H1 (cell line): ENCODE results near the gene OSCP1. TPM values are rescaled to one million over a fixed set of nuclear protein-coding genes. Genes with fewer than 3 reads are reported as not detected.

Source experiments
- CTCF ChIA-PET: fragments of 300-600 bp; sonication (Branson Sonifier 250); formaldehyde crosslinking; loops from one replicate; lab custom pipeline; 2021; ENCODE audit not compliant: partially characterized antibody; lab: Charles Lee
- POLR2A ChIA-PET: fragments of 300-600 bp; sonication (Branson Sonifier 250); formaldehyde crosslinking; loops from one replicate; lab custom pipeline; 2021; ENCODE audit warnings: inconsistent platforms; ENCODE audit not compliant: partially characterized antibody; lab: Charles Lee
- DNase-seq, 2 experiments: peaks; one replicate each; pipeline versions ENCODE4 v3.0.0 to v3.0.0-alpha.2; 2010 to 2022; ENCODE audit warnings: low spot score in 2 of 2, low read depth in 1 of 2, mixed read lengths in 1 of 2
- FAIRE-seq: peaks from 2 replicates; lab custom pipeline; 2011; peaks lifted over from hg19 to GRCh38; lab: Jason Lieb, UNC
- H2AFZ ChIP-seq: 2 replicates; pipeline ENCODE4 v1.8.1; 2012; ENCODE audit warnings: low read length, inconsistent platforms
- H2AK5ac ChIP-seq: 2 replicates; pipeline ENCODE4 v1.6.1; 2013; ENCODE audit warnings: low read depth, low read length
- H2BK120ac ChIP-seq: replicated peaks from 2 replicates; pipeline ENCODE3; 2013; ENCODE audit warnings: low read depth, low read length, inconsistent platforms
- H2BK12ac ChIP-seq: 2 replicates; pipeline ENCODE4 v1.6.1; 2013; ENCODE audit warnings: low read depth, low read length
- H2BK15ac ChIP-seq: 2 replicates; pipeline ENCODE4 v1.6.1; 2013; ENCODE audit warnings: low read length
- H2BK20ac ChIP-seq: 2 replicates; pipeline ENCODE4 v1.6.1; 2013; ENCODE audit warnings: low read length
- H2BK5ac ChIP-seq: 2 replicates; pipeline ENCODE4 v1.6.1; 2013; ENCODE audit warnings: low read depth, low read length
- H3K14ac ChIP-seq: 2 replicates; pipeline ENCODE4 v1.6.1; 2013; ENCODE audit warnings: inconsistent platforms; ENCODE audit not compliant: insufficient read length
- H3K18ac ChIP-seq: 2 replicates; pipeline ENCODE4 v1.6.1; 2013; ENCODE audit warnings: low read length; ENCODE audit errors: extremely low read depth
- H3K23ac ChIP-seq: 2 replicates; pipeline ENCODE4 v1.6.1; 2013; ENCODE audit warnings: inconsistent platforms; ENCODE audit not compliant: insufficient read length
- H3K23me2 ChIP-seq: 2 replicates; pipeline ENCODE4 v1.6.1; 2013; ENCODE audit warnings: low read depth, low read length
- H3K27ac ChIP-seq: 2 replicates; pipeline ENCODE4 v1.6.1; 2011; ENCODE audit warnings: low read depth, low read length, inconsistent platforms
- H3K27me3 ChIP-seq, 4 experiments: replicated peaks in 1 of 4; 1 replicate in 1 of 4; 2 replicates in 3 of 4; pipeline versions ENCODE4 v1.6.1 to v1.8.1; 2011 to 2013; ENCODE audit warnings: low read length in 3 of 4, mild to moderate bottlenecking in 3 of 4, inconsistent platforms in 2 of 4, mixed read lengths in 2 of 4, moderate library complexity in 1 of 4; ENCODE audit not compliant: control insufficient read depth in 3 of 4, insufficient read depth in 3 of 4; ENCODE audit errors: extremely low read depth in 1 of 4
- H3K36me3 ChIP-seq, 4 experiments: 2 replicates each; pipeline versions ENCODE4 v1.6.1 to v1.8.1; 2011 to 2013; ENCODE audit warnings: mild to moderate bottlenecking in 4 of 4, low read length in 3 of 4, moderate library complexity in 2 of 4, control low read depth in 1 of 4, inconsistent platforms in 1 of 4; ENCODE audit not compliant: insufficient read depth in 4 of 4, control insufficient read depth in 2 of 4
- H3K4ac ChIP-seq: replicated peaks from 2 replicates; pipeline ENCODE3; 2013; ENCODE audit warnings: low read length, low read depth, mixed read lengths, inconsistent platforms; ENCODE audit not compliant: insufficient read length
- H3K4me1 ChIP-seq, 4 experiments: replicated peaks in 1 of 4; 1 replicate in 1 of 4; 2 replicates in 3 of 4; pipeline versions ENCODE4 v1.6.1 to v1.8.1; 2011 to 2013; ENCODE audit warnings: low read length in 3 of 4, inconsistent platforms in 2 of 4, mixed read lengths in 1 of 4; ENCODE audit not compliant: insufficient read depth in 4 of 4, control insufficient read depth in 3 of 4
- H3K4me2 ChIP-seq, 2 experiments: 2 replicates each; pipeline versions ENCODE4 v1.6.1 to v1.8.1; 2011 to 2013; ENCODE audit warnings: low read depth in 2 of 2, low read length in 2 of 2, control low read depth in 1 of 2, inconsistent platforms in 1 of 2, mild to moderate bottlenecking in 1 of 2; ENCODE audit not compliant: insufficient read depth in 1 of 2
- H3K4me3 ChIP-seq, 4 experiments: fragments of 200-600, 300-600 bp in 1 of 4; sonication (generic), shearing (Covaris generic), sonication (Bioruptor Twin) in 1 of 4; 2 replicates each; pipeline versions ENCODE4 v1.5.1 to v1.8.1; 2011 to 2016; ENCODE audit warnings: low read length in 4 of 4, low read depth in 3 of 4, control low read depth in 2 of 4, inconsistent platforms in 2 of 4, mild to moderate bottlenecking in 2 of 4, mixed read lengths in 1 of 4, moderate library complexity in 1 of 4; ENCODE audit not compliant: insufficient read depth in 2 of 4; ENCODE audit errors: extremely low read depth in 1 of 4
- H3K56ac ChIP-seq: replicated peaks from 2 replicates; pipeline ENCODE3; 2013; ENCODE audit warnings: low read depth, mild to moderate bottlenecking, mixed read lengths, low read length, inconsistent platforms; ENCODE audit not compliant: insufficient read length
- H3K79me1 ChIP-seq: 2 replicates; pipeline ENCODE4 v1.6.1; 2013; ENCODE audit warnings: low read depth, low read length, control low read depth
- H3K79me2 ChIP-seq, 2 experiments: 2 replicates each; pipeline versions ENCODE4 v1.6.1 to v1.8.1; 2012 to 2013; ENCODE audit warnings: low read length in 2 of 2, mild to moderate bottlenecking in 2 of 2, inconsistent platforms in 1 of 2; ENCODE audit not compliant: insufficient read depth in 2 of 2, control insufficient read depth in 1 of 2
- H3K9ac ChIP-seq, 4 experiments: replicated peaks in 1 of 4; 1 replicate in 1 of 4; 2 replicates in 3 of 4; pipeline versions ENCODE4 v1.6.1 to v1.8.1; 2011 to 2013; ENCODE audit warnings: low read depth in 3 of 4, low read length in 3 of 4, control low read depth in 2 of 4, mild to moderate bottlenecking in 2 of 4, moderate library complexity in 2 of 4, inconsistent platforms in 1 of 4; ENCODE audit errors: extremely low read depth in 1 of 4
- H3K9me3 ChIP-seq, 2 experiments: 2 replicates each; pipeline versions ENCODE4 v1.6.1 to v1.8.1; 2012 to 2013; ENCODE audit warnings: mild to moderate bottlenecking in 2 of 2, moderate library complexity in 2 of 2, control low read depth in 1 of 2, inconsistent platforms in 1 of 2, low read depth in 1 of 2, low read length in 1 of 2, mixed read lengths in 1 of 2; ENCODE audit not compliant: insufficient read depth in 2 of 2
- H4K20me1 ChIP-seq, 2 experiments: replicated peaks in 1 of 2; 2 replicates each; pipeline versions ENCODE3 to v1.8.1; 2011 to 2013; ENCODE audit warnings: inconsistent platforms in 2 of 2, low read length in 2 of 2, mild to moderate bottlenecking in 1 of 2; ENCODE audit not compliant: insufficient read depth in 2 of 2, control insufficient read depth in 1 of 2
- H4K5ac ChIP-seq: 2 replicates; pipeline ENCODE4 v1.6.1; 2013; ENCODE audit warnings: low read length, low read depth, mixed read lengths, inconsistent platforms; ENCODE audit not compliant: insufficient read length
- H4K8ac ChIP-seq: 2 replicates; pipeline ENCODE4 v1.8.0; 2013; ENCODE audit warnings: mild to moderate bottlenecking, moderate library complexity, low read length, inconsistent platforms; ENCODE audit not compliant: insufficient read depth; ENCODE audit errors: extremely low read depth
- H4K91ac ChIP-seq: replicated peaks from 2 replicates; pipeline ENCODE3; 2013; ENCODE audit warnings: low read length, mixed read lengths, inconsistent platforms; ENCODE audit not compliant: insufficient read length
- CBX8 ChIP-seq: fragments of 300-800, 300-1000 bp; sonication (generic); IDR thresholded peaks from 2 replicates; pipeline ENCODE4 v1.7.1; 2016; ENCODE audit warnings: low read depth, low read length, borderline replicate concordance
- CTCF ChIP-seq, 3 experiments: IDR thresholded peaks; 1 replicate in 2 of 3; 2 replicates in 1 of 3; pipeline versions ENCODE4 v1.5.1 to v1.6.1; 2011; ENCODE audit warnings: low read length in 3 of 3, mild to moderate bottlenecking in 3 of 3, inconsistent platforms in 2 of 3, low read depth in 1 of 3, moderate library complexity in 1 of 3; ENCODE audit not compliant: insufficient read depth in 1 of 3; ENCODE audit errors: control extremely low read depth in 1 of 3
- EP300 ChIP-seq, 2 experiments: IDR thresholded peaks; 1 replicate in 1 of 2; 2 replicates in 1 of 2; pipeline ENCODE4 v1.6.1; 2011 to 2012; ENCODE audit warnings: low read depth in 2 of 2, low read length in 2 of 2, mild to moderate bottlenecking in 2 of 2, borderline replicate concordance in 1 of 2, inconsistent platforms in 1 of 2, moderate library complexity in 1 of 2
- PHF8 ChIP-seq: fragments of 200-600 bp; sonication (generic); conservative IDR thresholded peaks from 2 replicates; pipeline ENCODE4 v1.7.1; 2012; ENCODE audit warnings: low read depth, mild to moderate bottlenecking, inconsistent platforms, low read length, moderate library complexity
- RBBP5 ChIP-seq: IDR thresholded peaks from 2 replicates; pipeline ENCODE4 v1.7.1; 2012; ENCODE audit warnings: low read depth, mild to moderate bottlenecking, inconsistent platforms, low read length, moderate library complexity, borderline replicate concordance
- RNF2 ChIP-seq: fragments of 200-900, 300-1000 bp; sonication (generic); IDR thresholded peaks from 2 replicates; pipeline ENCODE4 v1.7.1; 2016; ENCODE audit warnings: borderline replicate concordance, low read depth, mild to moderate bottlenecking, antibody characterized with exemption, low read length; ENCODE audit not compliant: poor library complexity, severe bottlenecking; ENCODE audit errors: missing control alignments
- SP2 ChIP-seq: IDR thresholded peaks from 2 replicates; pipeline ENCODE4 v1.6.1; 2012; ENCODE audit warnings: mild to moderate bottlenecking, low read length, inconsistent platforms
- TCF12 ChIP-seq: IDR thresholded peaks from 2 replicates; pipeline ENCODE4 v1.6.1; 2011; ENCODE audit warnings: low read depth, mild to moderate bottlenecking, low read length
- TEAD4 ChIP-seq: IDR thresholded peaks from 2 replicates; pipeline ENCODE4 v1.6.1; 2012; ENCODE audit warnings: low read depth, low read length, inconsistent platforms, mixed read lengths
- WGBS, 2 experiments: shearing (Covaris generic) in 1 of 2; methylation state at CpG; one replicate each; pipeline versions ENCODE4 v1.1.6 to v1.1.7; 2013 to 2015; ENCODE audit warnings: low lambda C conversion rate in 2 of 2, mixed read lengths in 2 of 2, inconsistent platforms in 1 of 2, low coverage in 1 of 2, missing lambda C conversion rate in 1 of 2; ENCODE audit not compliant: insufficient replicate concordance in 2 of 2, insufficient coverage in 1 of 2, insufficient read length in 1 of 2; ENCODE audit errors: extremely low coverage in 1 of 2, missing lambda C conversion rate in 1 of 2; 5-methylcytosine and 5-hydroxymethylcytosine counted together
- polyA plus RNA-seq, 7 experiments: library from polyadenylated mRNA; depleted of rRNA in 3 of 7; stranded (reverse) in 5 of 7; unstranded in 2 of 7; fragments of >200 nt in 5 of 7; fragments of 200-250 nt in 2 of 7; gene quantifications; 1 replicate in 5 of 7; 2 replicates in 1 of 7; 4 replicates in 1 of 7; pipeline versions ENCODE4 v1.2.1 to v1.2.3, GENCODE V29; 2011 to 2013; ENCODE audit warnings: missing spikeins in 2 of 7, mixed read lengths in 2 of 7
- total RNA-seq: library from RNA; stranded (reverse); fragmentation: NEBNext Ultra II Directional; extraction: Animal tissue kit (Norgen Biotek cat#: 25700); gene quantifications from 2 replicates; pipeline ENCODE4 v1.2.1, GENCODE V29; 2021

Gene OSCP1
- total and polyA plus RNA-seq, 2 of the 8 experiments (the other 6 are each of a cell fraction or from before 2014, with no cell fraction given) = 1.8 to 3.3 TPM

GRCh38 chr1:36479505-36480051, 29.3 kb upstream of the OSCP1 start:
- CTCF ChIA-PET = interaction anchor here (0.7 to 1.8 kb wide), 4 partner anchors 12 to 1511 kb away, joined by 3 to 5 read pairs (median 4); no protein-coding TSS in a partner anchor
- Histone ChIP-seq H3K27me3 (no peaks in the 10 kb centered on the region), H3K79me2 (no peaks in the 10 kb centered on the region), H4K91ac (no peak overlapping the region), H3K18ac (no peak overlapping the region), H2AK5ac (no peak overlapping the region), H3K14ac (no peak overlapping the region), H3K9me3 (no peaks in the 10 kb centered on the region), H3K9ac (no peak overlapping the region), H3K23me2 (no peaks in the 10 kb centered on the region), H3K27ac (no peak overlapping the region), H3K23ac (no peak overlapping the region), H2BK5ac (no peak overlapping the region), H2BK12ac (no peak overlapping the region), H3K79me1 (no peaks in the 10 kb centered on the region), H2BK120ac (no peak overlapping the region), H3K36me3 (no peaks in the 10 kb centered on the region), H4K20me1 (no peaks in the 10 kb centered on the region), H2BK20ac (no peak overlapping the region), H3K4me1 (peaks cover 0 to 2% (median 0%) of the 10 kb centered on the region in 4 experiments; a peak in 2 of 7 replicates), H2AFZ (no peak overlapping the region), H4K5ac (no peak overlapping the region), H3K4me2 (no peak overlapping the region), H4K8ac (no peak overlapping the region), H2BK15ac (no peak overlapping the region), H3K56ac (no peak overlapping the region), H3K4me3 (no peak overlapping the region), H3K4ac (no peak overlapping the region)
- DNase-seq (no peak), FAIRE-seq (no peak)
- POLR2A ChIA-PET = interaction anchor here (1.3 to 1.6 kb wide), 2 partner anchors 9 to 16 kb away, joined by 5 to 10 read pairs; partner anchors contain the start of gene MRPS15
- WGBS, 2 experiments = 84% methylated on average over 2 of the region's 2 CpGs; no CpG with 5 or more reads in 1 of the 2 experiments
- TF ChIP-seq RNF2 (no peak), CTCF (IDR thresholded peaks at IDR 0.05; ENCODE audit: control extremely low read depth in 1 of 3, insufficient read depth in 1 of 3, low read depth in 1 of 3, low read length in 3 of 3) (no peak), TEAD4 (no peak), PHF8 (no peak), TCF12 (no peak), RBBP5 (no peak), SP2 (no peak), EP300 (IDR thresholded peaks at IDR 0.05; ENCODE audit: borderline replicate concordance in 1 of 2, low read depth in 2 of 2, low read length in 2 of 2) (no peak), CBX8 (no peak)
